Kidney (tissue), 14 donors: Measurements from ENCODE around the gene THEM5. TPM values are rescaled to one million over a fixed set of nuclear protein-coding genes. Genes with fewer than 3 reads are reported as not detected.

Experiments
- DNase-seq, 5 donors: peaks; one replicate each; pipeline ENCODE4 v3.0.0-alpha.2; 2013 to 2020
- FAIRE-seq: peaks from 2 replicates; lab custom pipeline; 2012; peaks lifted over from hg19 to GRCh38; lab: Jason Lieb, UNC
- H3K27ac ChIP-seq, 2 donors: one replicate each; pipeline ENCODE4 v1.7.0; 2013; ENCODE audit warnings: low read depth in 2 of 2, low read length in 2 of 2, inconsistent platforms in 1 of 2
- H3K27me3 ChIP-seq: one replicate; pipeline ENCODE4 v1.7.1; 2013; ENCODE audit warnings: low read length, inconsistent platforms; ENCODE audit not compliant: control insufficient read depth, insufficient read depth
- H3K36me3 ChIP-seq, 3 donors: one replicate each; pipeline versions ENCODE4 v1.7.0 to v1.7.1; 2013; ENCODE audit warnings: low read length in 3 of 3, control low read depth in 1 of 3, inconsistent platforms in 1 of 3; ENCODE audit not compliant: insufficient read depth in 3 of 3, control insufficient read depth in 2 of 3
- H3K4me1 ChIP-seq, 3 donors: one replicate each; pipeline versions ENCODE4 v1.7.0 to v1.7.1; 2013; ENCODE audit warnings: low read length in 3 of 3, inconsistent platforms in 1 of 3, low read depth in 1 of 3; ENCODE audit not compliant: control insufficient read depth in 2 of 3, insufficient read depth in 2 of 3
- H3K4me3 ChIP-seq, 3 donors: one replicate each; pipeline versions ENCODE4 v1.7.0 to v1.8.1; 2013; ENCODE audit warnings: low read length in 3 of 3, control low read depth in 1 of 3, inconsistent platforms in 1 of 3
- H3K9ac ChIP-seq, 3 donors: one replicate each; pipeline versions ENCODE4 v1.7.0 to v1.7.1; 2013; ENCODE audit warnings: low read length in 3 of 3, control low read depth in 1 of 3, inconsistent platforms in 1 of 3
- H3K9me3 ChIP-seq, 3 donors: one replicate each; pipeline versions ENCODE4 v1.7.0 to v1.7.1; 2013; ENCODE audit warnings: low read length in 3 of 3, control low read depth in 1 of 3, inconsistent platforms in 1 of 3; ENCODE audit not compliant: control insufficient read depth in 2 of 3, insufficient read depth in 1 of 3
- CTCF ChIP-seq: IDR thresholded peaks from 3 replicates; pipeline ENCODE4 v1.5.1; 2012; ENCODE audit warnings: mild to moderate bottlenecking, moderate library complexity, borderline replicate concordance; ENCODE audit not compliant: insufficient read depth; ENCODE audit errors: extremely low read depth
- intact Hi-C: fragments of 100-400 bp; cut with DNase I; formaldehyde crosslinking; loops from one replicate; pipeline ENCODE4 v1.11.1; 2022
- polyA plus RNA-seq: library from polyadenylated mRNA; stranded (reverse); fragments of 350-450 nt; fragmentation: Illumina TruSeq; extraction: RNeasy Lipid Tissue Mini Kit (QIAGEN cat#74804); gene quantifications from one replicate; pipeline ENCODE4 v1.2.3, GENCODE V29; 2014; ENCODE audit warnings: low read depth, low replicate concordance; ENCODE audit not compliant: insufficient read depth
- total RNA-seq: library from RNA; stranded (reverse); fragmentation: NEBNext Ultra II Directional; extraction: Animal tissue kit (Norgen Biotek cat#: 25700); gene quantifications from one replicate; pipeline ENCODE4 v1.2.1, GENCODE V29; 2021
- donor health status: control.
- donor health status: control.
- donor health status: control.
- donor health status: control.
- donor health status: control.
- donor health status: DM: yes; HTN: yes; CAD: no.
- donor health status: Normal renal cell carcinoma (clear cell type).

THEM5 gene
- total and polyA plus RNA-seq, 2 donors from 2014 or later, result not detected

- Histone ChIP-seq H3K27ac (peak overlapping the region; percentile 47 to 68), H3K4me3 (no peak overlapping the region), H3K4me1 (peaks cover 0 to 10% (median 6%) of the 10 kb centered on the region in 3 donors), H3K9me3 (no peaks in the 10 kb centered on the region), H3K9ac (no peak overlapping the region), H3K36me3 (peaks cover 0 to 5% (median 0%) of the 10 kb centered on the region in 3 donors), H3K27me3 (no peaks in the 10 kb centered on the region)
- DNase-seq, result no peak
- intact Hi-C loops, result no loop called here
- FAIRE-seq, result no peak
- no peak for TF ChIP-seq CTCF
These were observed 44.5 kb upstream of the THEM5 start for GRCh38 chr1:151897991-151898431.

GRCh38 chr1:151893176-151893924, 39.8 kb upstream of the THEM5 start:
- Histone ChIP-seq H3K36me3 (peaks cover 3 to 5% (median 3%) of the 10 kb centered on the region in 3 donors), H3K27me3 (no peaks in the 10 kb centered on the region), H3K9ac (no peak overlapping the region), H3K4me1 (peaks cover 0 to 4% (median under 1%) of the 10 kb centered on the region in 3 donors), H3K9me3 (no peaks in the 10 kb centered on the region), H3K4me3 (no peak overlapping the region), H3K27ac (no peak overlapping the region)
- intact Hi-C loops, result no loop called here
- no peak for DNase-seq
- FAIRE-seq, result no peak
- TF ChIP-seq CTCF, result no peak

GRCh38 chr1:151892190-151892589, 38.7 kb upstream of the THEM5 start:
- intact Hi-C loops, result no loop called here
- Histone ChIP-seq H3K36me3 (peaks cover 3 to 7% (median 5%) of the 10 kb centered on the region in 3 donors), H3K4me1 (no peaks in the 10 kb centered on the region), H3K27ac (no peak overlapping the region), H3K27me3 (no peaks in the 10 kb centered on the region), H3K4me3 (no peak overlapping the region), H3K9ac (no peak overlapping the region), H3K9me3 (no peaks in the 10 kb centered on the region)
- TF ChIP-seq CTCF, result no peak
- DNase-seq, result no peak
- no peak for FAIRE-seq

GRCh38 chr1:151891512-151891911, 38.0 kb upstream of the THEM5 start:
- Histone ChIP-seq H3K36me3 (peaks cover 3 to 9% (median 7%) of the 10 kb centered on the region in 3 donors), H3K27ac (no peak overlapping the region), H3K9ac (no peak overlapping the region), H3K9me3 (no peaks in the 10 kb centered on the region), H3K27me3 (no peaks in the 10 kb centered on the region), H3K4me3 (no peak overlapping the region), H3K4me1 (no peaks in the 10 kb centered on the region)
- FAIRE-seq (no peak), DNase-seq (no peak)
- intact Hi-C loops, result no loop called here
- TF ChIP-seq CTCF, result no peak
